NCI-H748 (cell line): ENCODE measurements around the gene ADGRB3.
A peak's percentile ranks its signal among the peaks of the same experiment; 100 is the strongest.
"Not testable (repeated sequence)": the region's sequence is repeated elsewhere in the genome, so short reads cannot be mapped to it uniquely, and the experiment has no call there.

ENCODE experiments used
- DNase-seq: peaks from one replicate; lab custom pipeline; 2025; ENCODE audit not compliant: unreplicated experiment; lab: John Stamatoyannopoulos, UW

ADGRB3 gene

GRCh38 chr6:68778356-68779020 lies 143.4 kb downstream of the ADGRB3 start:
- DNase-seq = peak; percentile 77

DNA sequence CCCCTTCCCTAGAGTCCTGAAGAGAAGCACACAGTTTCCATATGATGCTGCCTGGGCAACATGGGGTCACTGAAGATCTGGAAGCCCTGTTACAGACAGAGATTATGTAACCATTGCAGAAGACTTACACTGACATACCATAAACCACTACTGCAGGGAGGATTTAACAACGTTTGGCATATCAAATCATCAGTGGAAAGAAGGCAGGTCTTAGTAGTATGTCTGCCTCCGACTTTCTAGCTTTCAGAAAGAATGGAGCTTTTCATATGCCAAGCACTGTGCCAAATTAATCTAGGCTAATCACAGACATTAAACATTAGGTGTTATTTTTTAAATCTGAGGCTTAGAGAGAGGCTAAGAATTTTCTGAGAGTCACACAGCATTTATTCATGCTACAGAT lies 144.3 kb downstream of the ADGRB3 start:
- no peak for DNase-seq

DNA sequence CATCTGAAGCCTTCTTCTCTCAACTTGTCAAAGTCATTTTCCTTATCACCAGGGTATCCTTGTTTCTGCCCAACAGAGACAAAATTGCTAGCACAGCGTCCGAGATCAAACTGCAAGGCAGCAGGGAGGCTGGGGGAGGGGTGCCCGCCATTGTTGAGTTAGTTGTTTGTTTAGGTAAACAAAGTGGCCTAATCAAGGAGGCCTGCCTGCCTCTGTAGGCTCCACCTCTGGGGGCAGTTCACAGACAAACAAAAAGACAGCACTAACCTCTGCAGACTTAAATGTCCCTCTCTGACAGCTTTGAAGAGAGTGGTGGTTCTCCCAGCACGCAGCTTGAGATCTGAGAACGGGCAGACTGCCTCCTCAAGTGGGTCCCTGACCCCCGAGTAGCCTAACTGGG lies 155.0 kb downstream of the ADGRB3 start:
- DNase-seq = peak; percentile 82

- DNase-seq = not testable (repeated sequence)
Measured at GRCh38 chr6:68814976-68815375, 179.9 kb downstream of the ADGRB3 start.

- peak; percentile 40 for DNase-seq
Measured at GRCh38 chr6:68826501-68826900, 191.4 kb downstream of the ADGRB3 start.

GRCh38 chr6:68834551-68834950 lies 199.5 kb downstream of the ADGRB3 start:
- DNase-seq = no peak

GRCh38 chr6:68838571-68838970 lies 203.5 kb downstream of the ADGRB3 start:
- DNase-seq = no peak

DNA sequence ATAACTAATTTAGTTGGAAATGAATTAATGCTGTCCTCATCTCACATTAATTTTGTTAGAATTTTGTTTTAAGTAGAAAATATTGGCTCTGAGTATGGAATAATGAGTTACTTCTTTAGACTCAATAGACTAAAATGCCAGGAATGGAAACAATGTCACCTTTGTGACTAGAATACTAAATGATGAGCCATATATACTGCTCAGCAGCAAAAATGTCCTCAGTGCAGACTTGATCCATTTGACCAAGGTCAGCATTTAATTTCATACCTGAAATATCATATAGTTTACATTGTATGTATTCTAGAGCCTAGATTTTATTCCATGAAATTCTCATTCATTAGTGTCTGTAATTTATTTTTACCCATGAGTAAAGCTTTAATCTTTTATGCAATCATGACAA lies 217.7 kb downstream of the ADGRB3 start:
- no peak for DNase-seq

- no peak for DNase-seq
Measured at GRCh38 chr6:68859233-68859632, 224.2 kb downstream of the ADGRB3 start.

- no peak for DNase-seq
Measured at GRCh38 chr6:68868646-68869045, 233.6 kb downstream of the ADGRB3 start.

- no peak for DNase-seq
Measured at GRCh38 chr6:68873236-68873635, 238.2 kb downstream of the ADGRB3 start.

- DNase-seq = no peak
Measured at GRCh38 chr6:68874747-68875146, 239.7 kb downstream of the ADGRB3 start.

DNA sequence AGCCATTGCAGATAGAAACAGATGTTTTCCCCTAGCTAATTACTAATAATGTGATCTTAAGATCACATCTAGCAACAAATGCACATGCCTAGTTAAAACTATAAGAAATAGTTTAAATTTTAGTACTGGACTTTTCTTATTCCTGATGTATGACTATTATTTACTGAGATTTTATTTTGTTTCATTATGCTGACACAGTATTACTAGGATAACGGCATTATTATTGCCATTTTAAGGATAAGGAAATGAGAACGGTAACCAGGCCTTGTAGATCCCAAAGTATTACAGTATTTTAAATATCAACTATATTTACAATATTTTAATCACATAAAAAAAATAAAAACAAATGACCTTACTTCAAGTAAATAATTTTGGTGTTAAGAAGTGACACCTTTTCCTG lies 240.3 kb downstream of the ADGRB3 start:
- no peak for DNase-seq

DNA sequence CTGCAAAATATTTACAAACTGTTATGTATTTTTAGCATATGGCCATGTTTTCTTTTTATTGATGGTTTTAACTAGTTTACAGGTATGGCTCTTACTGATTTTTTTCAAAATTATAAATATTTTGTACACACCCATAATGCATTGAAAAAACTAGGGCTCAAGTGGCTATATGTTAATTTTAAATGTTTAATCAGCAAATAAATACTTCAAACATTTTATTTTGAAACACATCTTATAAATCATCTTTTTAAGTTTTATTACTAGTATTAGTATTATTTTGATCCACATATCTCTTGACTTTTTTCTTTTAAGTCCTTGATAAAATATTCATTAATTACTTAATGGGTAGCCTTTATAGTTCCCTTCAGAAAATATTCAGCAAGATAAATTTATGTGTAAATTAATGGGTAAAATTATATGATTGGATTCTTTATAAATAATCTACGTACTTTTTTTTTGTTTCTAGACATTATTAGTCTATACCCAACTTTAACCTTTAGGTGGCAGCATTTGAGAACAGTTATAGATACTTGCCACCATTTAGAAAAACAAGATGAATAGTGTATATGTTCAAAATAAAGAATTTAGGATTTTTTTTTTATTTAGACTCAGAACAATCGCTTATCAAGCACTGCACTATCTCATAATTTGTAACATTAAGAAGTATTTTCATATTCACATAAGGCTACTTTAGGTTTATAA lies 241.9 kb downstream of the ADGRB3 start:
- DNase-seq = peak; percentile 47

DNA sequence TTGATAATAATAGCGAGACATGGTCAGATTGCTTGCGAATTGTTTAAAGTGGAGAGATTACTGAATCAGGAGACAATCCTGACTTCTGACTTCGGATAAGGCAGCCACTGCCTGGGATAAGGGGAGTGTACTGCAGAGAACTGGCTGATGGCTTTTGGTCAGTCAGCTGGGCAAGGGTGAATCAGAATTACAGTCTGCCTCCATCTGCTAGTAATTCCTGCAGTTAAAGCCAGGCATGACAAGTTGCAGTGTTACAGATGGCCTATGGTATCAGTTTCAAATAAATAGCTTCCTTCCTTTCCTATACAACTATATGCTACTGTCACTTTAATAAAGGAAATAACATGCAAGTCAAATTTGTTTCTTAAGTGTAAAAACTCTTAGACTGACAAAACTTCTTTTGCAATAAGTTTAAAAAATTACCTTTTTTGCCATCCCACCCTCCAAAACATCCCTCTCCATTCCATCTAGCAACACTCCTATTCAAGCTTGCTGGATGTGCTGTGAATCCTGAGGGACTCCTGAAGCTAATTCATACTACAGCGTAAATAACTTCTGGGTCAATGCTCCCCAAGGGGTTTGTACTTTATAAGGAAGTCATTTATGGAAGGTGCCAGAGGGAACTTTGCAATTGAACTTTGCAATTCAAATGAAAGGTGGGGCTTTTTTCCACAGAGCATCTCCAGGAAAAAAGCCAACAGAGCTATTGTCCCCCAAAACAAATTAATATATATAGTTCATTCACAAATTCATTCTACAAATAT lies 245.2 kb downstream of the ADGRB3 start:
- no peak for DNase-seq

DNA sequence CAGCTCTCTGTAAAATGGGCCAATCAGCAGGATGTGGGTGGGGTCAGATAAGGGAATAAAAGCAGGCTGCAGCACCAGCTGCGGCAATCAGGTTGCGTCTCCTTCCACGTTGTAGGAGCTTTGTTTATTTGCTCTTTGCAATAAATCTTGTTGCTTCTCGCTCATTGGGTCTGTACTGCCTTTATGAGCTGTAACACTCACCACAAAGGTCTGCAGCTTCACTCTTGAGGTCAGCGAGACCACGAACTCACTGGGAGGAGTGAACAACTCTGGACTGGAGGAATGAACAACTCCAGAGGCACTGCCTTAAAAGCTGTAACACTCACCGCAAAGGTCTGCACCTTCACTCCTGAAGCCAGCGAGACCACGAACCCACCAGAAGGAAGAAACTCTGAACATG lies 248.2 kb downstream of the ADGRB3 start:
- not testable (repeated sequence) for DNase-seq

- no peak for DNase-seq
Measured at GRCh38 chr6:68891419-68891818, 256.3 kb downstream of the ADGRB3 start.

DNA sequence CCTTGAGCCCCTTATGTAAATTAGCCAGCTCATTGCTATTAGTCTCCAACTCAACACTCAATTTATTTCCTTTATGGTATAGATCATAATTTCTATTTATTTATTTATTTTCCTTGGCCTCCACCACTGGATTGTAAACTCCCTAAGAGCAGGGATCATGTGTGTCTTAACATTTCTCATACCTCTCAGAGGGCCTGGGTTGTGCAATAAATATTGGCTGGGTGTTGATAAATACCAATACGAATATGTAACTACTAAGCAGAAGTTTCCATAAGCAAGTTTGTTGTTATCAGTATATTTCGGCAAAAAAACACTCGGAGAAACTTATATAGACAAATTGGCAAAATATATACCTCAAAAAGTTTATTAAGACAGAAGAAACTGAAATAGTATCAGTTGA lies 257.4 kb downstream of the ADGRB3 start:
- no peak for DNase-seq

- DNase-seq = no peak
Measured at GRCh38 chr6:68895929-68896328, 260.8 kb downstream of the ADGRB3 start.

DNA sequence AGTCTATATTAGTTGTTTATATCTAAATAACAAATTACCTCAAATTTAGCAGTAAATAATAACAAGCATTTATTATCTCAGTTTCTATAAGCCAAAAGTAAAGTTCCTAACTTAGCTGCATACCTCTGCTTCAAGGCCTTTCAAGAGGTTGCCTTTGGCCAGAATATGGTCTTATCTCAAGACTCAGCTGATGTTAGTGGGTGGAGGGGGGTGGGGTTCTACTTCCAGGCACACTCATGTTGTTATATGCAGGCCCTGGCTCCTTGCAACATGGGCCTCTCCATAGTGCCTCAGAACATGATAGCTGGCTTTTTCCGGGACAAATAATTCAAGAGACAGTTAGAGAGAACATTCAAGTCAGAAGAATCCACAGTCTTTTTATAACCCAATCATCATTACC lies 266.0 kb downstream of the ADGRB3 start:
- DNase-seq = no peak

DNA sequence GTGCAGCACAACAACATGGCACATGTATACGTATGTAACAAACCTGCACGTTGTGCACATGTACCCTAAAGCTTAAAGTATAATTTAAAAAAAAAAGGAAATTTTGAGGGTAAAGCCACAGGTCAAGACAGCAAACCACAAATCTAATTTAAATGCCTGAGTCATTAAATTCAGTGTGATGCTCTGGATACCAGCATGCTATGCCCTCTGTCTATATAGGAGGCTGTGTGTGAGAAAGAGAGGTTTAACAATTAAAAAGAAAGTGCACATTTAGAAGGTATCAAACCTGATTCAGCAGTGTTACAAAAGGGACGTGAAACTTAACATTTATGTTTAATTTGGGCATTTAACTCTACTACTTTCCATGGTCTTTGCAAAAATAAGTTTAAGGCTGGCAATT lies 276.3 kb downstream of the ADGRB3 start:
- no peak for DNase-seq

DNA sequence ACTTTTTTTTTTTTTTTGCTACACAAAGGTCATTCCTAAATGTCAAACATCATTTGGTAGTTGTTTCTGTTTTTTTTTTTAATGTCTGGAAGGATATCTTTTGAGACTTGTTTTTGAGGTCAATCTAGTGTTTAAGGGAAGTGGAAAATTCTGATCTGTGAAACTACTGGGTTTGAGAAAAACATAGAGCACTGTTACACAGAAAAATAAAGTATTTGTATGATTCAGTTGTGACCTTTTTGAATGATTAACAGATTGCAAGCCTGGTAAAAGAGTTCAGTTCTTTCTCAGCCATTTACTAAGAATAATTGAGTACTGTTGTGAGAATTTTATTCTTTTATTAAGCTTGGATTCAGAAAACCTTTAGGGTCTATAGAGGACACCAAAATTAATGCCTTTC lies 276.7 kb downstream of the ADGRB3 start:
- no peak for DNase-seq
